Kidney (tissue), 14 donors: Measurements from ENCODE around the gene MTX3. TPM values are rescaled to one million over a fixed set of nuclear protein-coding genes. Genes with fewer than 3 reads are reported as not detected.

Experiments used
- DNase-seq, 5 donors: peaks; one replicate each; pipeline ENCODE4 v3.0.0-alpha.2; 2013 to 2020
- FAIRE-seq: peaks from 2 replicates; lab custom pipeline; 2012; peaks lifted over from hg19 to GRCh38; lab: Jason Lieb, UNC
- H3K27ac ChIP-seq, 2 donors: one replicate each; pipeline ENCODE4 v1.7.0; 2013; ENCODE audit warnings: low read depth in 2 of 2, low read length in 2 of 2, inconsistent platforms in 1 of 2
- H3K27me3 ChIP-seq: one replicate; pipeline ENCODE4 v1.7.1; 2013; ENCODE audit warnings: low read length, inconsistent platforms; ENCODE audit not compliant: control insufficient read depth, insufficient read depth
- H3K36me3 ChIP-seq, 3 donors: one replicate each; pipeline versions ENCODE4 v1.7.0 to v1.7.1; 2013; ENCODE audit warnings: low read length in 3 of 3, control low read depth in 1 of 3, inconsistent platforms in 1 of 3; ENCODE audit not compliant: insufficient read depth in 3 of 3, control insufficient read depth in 2 of 3
- H3K4me1 ChIP-seq, 3 donors: one replicate each; pipeline versions ENCODE4 v1.7.0 to v1.7.1; 2013; ENCODE audit warnings: low read length in 3 of 3, inconsistent platforms in 1 of 3, low read depth in 1 of 3; ENCODE audit not compliant: control insufficient read depth in 2 of 3, insufficient read depth in 2 of 3
- H3K4me3 ChIP-seq, 3 donors: one replicate each; pipeline versions ENCODE4 v1.7.0 to v1.8.1; 2013; ENCODE audit warnings: low read length in 3 of 3, control low read depth in 1 of 3, inconsistent platforms in 1 of 3
- H3K9ac ChIP-seq, 3 donors: one replicate each; pipeline versions ENCODE4 v1.7.0 to v1.7.1; 2013; ENCODE audit warnings: low read length in 3 of 3, control low read depth in 1 of 3, inconsistent platforms in 1 of 3
- H3K9me3 ChIP-seq, 3 donors: one replicate each; pipeline versions ENCODE4 v1.7.0 to v1.7.1; 2013; ENCODE audit warnings: low read length in 3 of 3, control low read depth in 1 of 3, inconsistent platforms in 1 of 3; ENCODE audit not compliant: control insufficient read depth in 2 of 3, insufficient read depth in 1 of 3
- CTCF ChIP-seq: IDR thresholded peaks from 3 replicates; pipeline ENCODE4 v1.5.1; 2012; ENCODE audit warnings: mild to moderate bottlenecking, moderate library complexity, borderline replicate concordance; ENCODE audit not compliant: insufficient read depth; ENCODE audit errors: extremely low read depth
- intact Hi-C: fragments of 100-400 bp; cut with DNase I; formaldehyde crosslinking; loops from one replicate; pipeline ENCODE4 v1.11.1; 2022
- polyA plus RNA-seq: library from polyadenylated mRNA; stranded (reverse); fragments of 350-450 nt; fragmentation: Illumina TruSeq; extraction: RNeasy Lipid Tissue Mini Kit (QIAGEN cat#74804); gene quantifications from one replicate; pipeline ENCODE4 v1.2.3, GENCODE V29; 2014; ENCODE audit warnings: low read depth, low replicate concordance; ENCODE audit not compliant: insufficient read depth
- total RNA-seq: library from RNA; stranded (reverse); fragmentation: NEBNext Ultra II Directional; extraction: Animal tissue kit (Norgen Biotek cat#: 25700); gene quantifications from one replicate; pipeline ENCODE4 v1.2.1, GENCODE V29; 2021
- donor health status: control.
- donor health status: control.
- donor health status: control.
- donor health status: control.
- donor health status: control.
- donor health status: DM: yes; HTN: yes; CAD: no.
- donor health status: Normal renal cell carcinoma (clear cell type).

MTX3 gene
- total and polyA plus RNA-seq, 2 donors from 2014 or later: 6.1 to 18.7 TPM

DNA sequence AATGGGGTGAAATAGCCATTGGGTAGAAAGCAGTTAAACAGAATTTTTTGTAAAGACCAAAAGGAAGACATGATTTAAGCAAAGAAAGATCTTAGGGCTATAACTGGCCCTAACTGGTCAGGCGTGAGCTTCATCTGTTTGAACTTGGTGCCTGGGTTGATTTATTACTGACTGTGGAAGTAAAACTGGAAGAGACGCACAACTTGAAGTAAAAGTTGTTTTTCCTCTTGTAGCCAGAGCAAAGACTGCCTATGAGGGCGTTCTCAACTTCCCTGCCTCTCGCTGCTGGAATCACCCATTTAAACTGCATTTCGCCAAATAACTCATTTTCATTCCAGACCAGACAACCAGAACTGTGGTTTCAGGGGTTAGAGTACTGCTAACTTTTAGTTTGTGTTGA is 45.6 kb upstream of the MTX3 start:
- Histone ChIP-seq H3K27me3 (peaks cover 7% of the 10 kb centered on the region), H3K9ac (no peak overlapping the region), H3K36me3 (no peaks in the 10 kb centered on the region), H3K27ac (no peak overlapping the region), H3K4me3 (no peak overlapping the region), H3K4me1 (no peaks in the 10 kb centered on the region), H3K9me3 (no peaks in the 10 kb centered on the region)
- peak in 3 of 5 donors; percentile 23 to 78 (median 75) for DNase-seq
- FAIRE-seq: no peak
- intact Hi-C loops: no loop called here
- TF ChIP-seq CTCF: no peak

DNA sequence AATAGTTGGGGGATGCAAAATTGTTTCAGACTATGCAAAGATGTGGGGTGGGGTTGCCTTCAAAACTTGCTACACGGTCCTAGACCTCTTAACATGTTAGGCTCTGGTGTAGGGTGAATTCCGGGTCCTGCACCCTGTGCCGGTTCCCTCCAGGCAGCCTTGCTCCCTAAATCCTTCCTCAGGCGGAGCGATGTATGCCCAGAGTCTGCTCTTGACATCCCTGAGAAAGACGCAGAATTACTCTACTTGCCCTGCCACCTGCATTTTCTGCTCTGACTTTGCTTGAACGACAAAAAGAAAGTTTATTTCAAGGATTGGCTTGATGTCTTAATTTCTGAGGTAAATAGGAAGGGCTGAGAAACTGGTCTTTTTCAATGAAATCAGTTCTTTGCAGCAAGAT is 44.8 kb upstream of the MTX3 start:
- intact Hi-C loops: no loop called here
- Histone ChIP-seq H3K9me3 (no peaks in the 10 kb centered on the region), H3K4me3 (no peak overlapping the region), H3K9ac (no peak overlapping the region), H3K4me1 (no peaks in the 10 kb centered on the region), H3K36me3 (no peaks in the 10 kb centered on the region), H3K27me3 (peaks cover 7% of the 10 kb centered on the region), H3K27ac (no peak overlapping the region)
- FAIRE-seq (no peak), DNase-seq (no peak)
- TF ChIP-seq CTCF: no peak

GRCh38 chr5:80034962-80035821 is 44.1 kb upstream of the MTX3 start, which contains the start of gene THBS4:
TSS of gene THBS4 (plus strand) at chr5:80035348. CDS start at chr5:80035538, 190 bp downstream.
- H3K4me3 ChIP-seq: peak within 1 kb of the TSS in 1 of 3 donors; percentile 60
- no peak for FAIRE-seq
- TF ChIP-seq CTCF: no peak

More at GRCh38 chr5:80034962-80035821, 44.1 kb upstream of the MTX3 start, which contains the start of gene THBS4:
- peaks cover 7% of the 10 kb centered on the region for H3K27me3 ChIP-seq
- peak in 4 of 5 donors; percentile 56 to 64 (median 60) for DNase-seq
- intact Hi-C loops: no loop called here
- H3K36me3 ChIP-seq: no peaks in the 10 kb centered on the region
- H3K4me1 ChIP-seq: no peaks in the 10 kb centered on the region
- H3K9me3 ChIP-seq: no peaks in the 10 kb centered on the region
- no peak within 1 kb of the TSS for H3K9ac ChIP-seq
- H3K27ac ChIP-seq: no peak within 1 kb of the TSS
